NCI-H2107 treated with DMSO at 0.1 percent for 48 hours (cell line): Measurements from ENCODE around the gene OSTF1.

Source experiments
- DNase-seq: peaks from one replicate; lab custom pipeline; 2025; ENCODE audit not compliant: unreplicated experiment; lab: John Stamatoyannopoulos, UW

The OSTF1 gene

GRCh38 chr9:75117564-75117963, 29.2 kb downstream of the OSTF1 start:
- no peak for DNase-seq

DNA sequence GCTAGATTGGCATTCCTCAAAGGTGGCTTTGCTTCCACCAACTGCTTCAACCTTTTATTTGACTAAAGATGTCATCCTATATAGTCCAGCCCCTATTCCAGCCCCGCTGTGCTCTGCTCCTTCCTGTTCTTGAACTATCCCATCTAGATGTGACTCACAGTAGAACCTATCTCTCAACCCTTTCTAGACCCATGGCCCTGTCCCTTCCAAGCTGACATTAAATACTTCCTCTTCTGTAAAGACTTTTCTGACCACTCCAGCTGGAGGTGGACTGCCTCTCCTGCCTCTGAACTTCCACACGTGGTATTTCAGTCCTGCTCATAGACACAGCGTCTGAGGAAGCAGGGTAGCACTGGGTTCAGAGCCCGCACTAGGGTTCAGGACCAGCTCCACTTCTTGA, 32.4 kb downstream of the OSTF1 start:
- DNase-seq = no peak

GRCh38 chr9:75121914-75122558, 33.7 kb downstream of the OSTF1 start:
- DNase-seq = no peak

DNA sequence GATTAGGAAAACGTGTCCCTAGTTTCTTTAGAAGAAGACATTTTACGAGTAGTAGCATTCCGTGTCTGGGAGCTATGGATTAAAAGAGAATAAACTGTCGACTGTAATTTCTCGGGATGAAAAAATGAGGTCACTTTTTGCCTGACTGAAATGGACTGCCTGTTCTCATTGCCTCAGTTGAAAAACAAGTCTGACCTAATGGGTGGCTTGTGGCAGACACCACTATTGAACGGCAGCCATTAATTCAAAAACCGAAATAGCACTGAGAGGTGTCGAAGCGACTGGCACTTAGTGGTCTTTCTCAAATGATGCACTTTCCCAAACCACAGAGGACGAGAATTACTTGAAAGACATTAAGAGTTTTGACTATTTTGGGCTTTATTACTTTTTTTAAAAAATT, 35.4 kb downstream of the OSTF1 start:
- DNase-seq = no peak

- DNase-seq = no peak
These were observed 40.2 kb downstream of the OSTF1 start for GRCh38 chr9:75128535-75128934.

GRCh38 chr9:75130172-75130571, 41.9 kb downstream of the OSTF1 start:
- no peak for DNase-seq

- DNase-seq = no peak
These were observed 42.4 kb downstream of the OSTF1 start for GRCh38 chr9:75130621-75131230.

DNA sequence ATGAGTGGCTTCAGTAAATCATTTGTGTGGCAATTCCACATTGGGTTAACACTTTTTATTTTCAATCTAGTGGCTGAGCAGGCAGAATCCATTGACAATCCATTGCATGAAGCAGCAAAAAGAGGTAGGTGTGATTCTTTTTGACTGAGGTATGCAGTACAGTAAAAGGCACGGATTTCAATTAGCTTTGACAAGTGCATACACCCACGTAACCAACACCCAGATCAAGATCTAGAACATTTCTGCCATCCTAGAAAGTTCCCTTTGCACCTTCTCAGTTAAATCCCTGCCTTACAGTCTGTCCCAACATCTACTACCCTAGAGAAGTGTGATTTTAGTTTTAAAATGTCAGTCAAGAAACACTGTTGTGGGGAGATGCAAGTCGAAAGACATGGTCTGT, 43.4 kb downstream of the OSTF1 start:
- no peak for DNase-seq

DNA sequence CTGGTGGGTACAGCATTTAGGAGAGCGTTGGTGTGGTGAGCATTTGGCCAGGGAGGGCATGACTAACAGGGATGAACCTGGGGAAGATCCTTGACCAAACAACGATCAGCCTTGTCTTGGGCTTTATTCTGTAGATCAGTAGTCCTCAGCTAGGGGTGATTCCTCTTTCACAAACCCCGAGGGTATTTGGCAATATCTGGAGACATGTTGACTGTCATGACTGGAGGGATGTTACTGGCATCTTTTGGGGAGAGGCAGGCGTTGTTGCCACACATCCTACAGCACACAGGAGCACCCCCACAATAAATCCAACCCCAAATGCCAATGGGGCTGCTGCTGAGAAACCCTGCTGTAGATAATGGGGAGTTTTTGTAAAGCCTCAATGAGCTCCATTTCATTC, 43.9 kb downstream of the OSTF1 start:
- no peak for DNase-seq

DNA sequence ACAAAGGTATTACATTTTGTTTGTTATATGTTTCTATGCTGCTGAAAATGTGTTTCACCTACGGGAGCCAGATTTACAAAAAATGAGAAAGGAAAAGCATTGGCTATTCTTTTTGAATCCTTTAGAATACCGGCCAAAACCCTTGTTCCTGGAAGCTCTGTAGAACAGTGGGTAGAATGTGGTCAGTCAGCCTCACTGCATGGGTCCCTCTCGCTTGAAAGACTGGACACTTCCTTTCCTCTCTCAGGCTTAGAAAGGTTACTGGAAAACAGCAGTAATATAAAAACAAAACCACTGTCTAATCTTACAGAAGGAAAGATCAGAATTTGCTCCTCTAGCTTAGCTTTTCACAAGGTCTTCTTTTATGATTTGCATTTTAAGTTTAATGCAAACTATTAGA, 45.1 kb downstream of the OSTF1 start:
- DNase-seq = no peak

DNA sequence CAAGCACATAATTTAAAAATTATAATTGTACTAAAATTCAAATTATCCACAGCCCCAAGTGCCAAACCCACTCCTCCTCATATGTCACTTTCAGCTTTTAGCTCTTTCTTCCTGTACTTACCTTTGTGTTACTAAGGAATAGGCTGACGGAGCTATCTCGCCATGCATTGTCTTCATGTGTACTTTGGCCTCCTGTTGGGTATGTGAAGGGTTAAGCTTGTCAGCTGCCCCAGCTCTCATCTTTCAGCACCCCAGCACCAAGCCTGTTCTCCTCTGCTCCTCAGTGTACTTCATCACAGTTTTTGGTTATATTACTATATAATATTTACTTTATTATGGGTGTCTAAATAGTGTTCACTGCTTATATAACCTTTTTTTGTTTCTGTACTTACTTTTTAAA, 46.2 kb downstream of the OSTF1 start:
- no peak for DNase-seq

DNA sequence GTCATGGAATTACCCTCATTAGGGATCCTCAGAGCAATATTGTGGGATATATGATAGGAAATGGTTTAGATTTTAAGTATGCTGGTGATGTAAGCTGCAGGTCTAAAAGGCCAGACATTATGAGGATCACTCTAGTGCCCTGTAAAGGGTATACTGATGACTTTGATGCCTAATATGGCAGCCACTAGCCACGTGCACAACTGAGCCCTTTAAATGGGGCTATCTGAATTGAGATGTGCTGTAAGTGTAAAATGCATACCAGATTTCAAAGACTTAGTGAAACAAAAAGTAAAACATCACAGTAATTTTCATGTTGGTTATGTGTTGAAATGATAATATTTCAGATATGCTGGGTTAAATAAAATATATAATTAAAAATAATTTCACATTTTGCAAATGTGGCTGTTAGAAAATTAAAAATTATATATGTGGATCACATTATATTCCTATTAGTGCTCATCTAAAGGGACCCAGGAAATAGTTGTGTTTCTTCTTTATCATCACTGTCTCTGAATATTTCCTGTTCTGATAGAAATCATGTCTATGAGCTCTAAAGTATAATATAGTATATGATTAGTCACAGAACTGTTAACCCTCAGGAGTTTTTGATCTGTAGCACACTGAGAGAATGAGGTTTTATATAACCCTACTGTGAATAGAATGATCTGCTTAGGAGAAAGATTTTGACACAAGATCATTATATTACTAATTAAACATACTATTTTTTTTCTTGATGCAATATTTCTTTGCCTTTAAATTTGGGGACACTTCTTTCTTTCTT, 50.1 kb downstream of the OSTF1 start:
- DNase-seq = no peak

DNA sequence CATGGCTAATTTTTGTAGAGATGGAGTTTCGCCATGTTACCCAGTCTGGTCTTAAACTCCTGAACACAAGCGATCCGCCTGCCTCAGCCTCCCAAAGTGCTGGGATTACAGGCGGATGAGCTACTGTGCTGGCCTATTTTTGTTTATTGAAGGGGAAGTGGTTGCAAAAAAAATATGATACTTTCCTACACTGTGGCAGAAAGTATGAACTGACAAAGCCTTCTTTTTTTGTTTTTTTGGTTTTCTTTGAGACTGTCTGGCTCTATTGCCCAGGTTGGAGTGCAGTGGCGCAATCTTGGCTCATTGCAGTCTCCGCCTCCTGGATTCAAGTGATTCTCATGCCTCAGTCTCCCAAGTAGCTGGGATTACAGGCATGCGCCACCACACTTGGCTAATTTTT, 50.9 kb downstream of the OSTF1 start:
- DNase-seq = no peak

- DNase-seq = no peak
These were observed 51.9 kb downstream of the OSTF1 start for GRCh38 chr9:75140261-75140660.

DNA sequence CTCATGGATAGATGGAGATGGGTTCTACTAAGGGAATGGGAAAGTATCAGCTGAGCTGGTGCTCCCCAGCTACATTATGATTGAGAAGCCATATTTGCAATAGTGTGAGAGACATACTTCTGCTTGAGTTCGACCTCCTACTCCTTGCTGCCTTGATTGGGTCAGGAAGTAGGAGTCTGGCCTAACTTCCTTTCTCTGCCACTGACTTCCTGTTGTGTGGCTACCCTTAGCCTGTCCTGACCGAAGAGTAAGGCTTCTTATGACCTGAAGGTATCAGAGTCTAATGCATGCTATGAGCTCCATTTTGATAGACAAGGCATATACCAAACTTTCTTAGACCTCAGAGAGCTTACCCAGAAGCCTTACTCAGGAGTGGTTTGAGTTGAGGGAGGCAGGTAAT, 53.9 kb downstream of the OSTF1 start:
- no peak for DNase-seq

DNA sequence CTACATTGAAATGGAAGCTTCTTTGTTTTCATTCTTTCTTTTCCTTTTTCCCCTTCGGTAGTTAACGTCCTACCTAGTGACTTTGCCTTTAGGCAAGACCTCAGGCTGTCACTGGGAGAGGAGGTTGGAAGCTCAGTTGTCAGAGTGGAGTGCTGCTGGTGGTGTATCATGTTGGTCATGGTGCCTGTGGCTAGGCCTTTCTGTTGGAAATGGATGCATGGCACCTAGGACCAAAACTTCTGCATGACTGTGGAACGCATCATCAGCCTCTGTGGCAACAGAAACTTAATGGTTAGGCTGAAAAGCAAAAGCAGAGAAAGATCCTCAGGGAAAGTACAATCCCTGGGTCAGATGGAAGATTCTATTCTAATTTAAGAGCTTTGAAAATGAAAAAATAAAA, 57.9 kb downstream of the OSTF1 start:
- no peak for DNase-seq

GRCh38 chr9:75147638-75148037, 59.3 kb downstream of the OSTF1 start:
- DNase-seq = no peak

DNA sequence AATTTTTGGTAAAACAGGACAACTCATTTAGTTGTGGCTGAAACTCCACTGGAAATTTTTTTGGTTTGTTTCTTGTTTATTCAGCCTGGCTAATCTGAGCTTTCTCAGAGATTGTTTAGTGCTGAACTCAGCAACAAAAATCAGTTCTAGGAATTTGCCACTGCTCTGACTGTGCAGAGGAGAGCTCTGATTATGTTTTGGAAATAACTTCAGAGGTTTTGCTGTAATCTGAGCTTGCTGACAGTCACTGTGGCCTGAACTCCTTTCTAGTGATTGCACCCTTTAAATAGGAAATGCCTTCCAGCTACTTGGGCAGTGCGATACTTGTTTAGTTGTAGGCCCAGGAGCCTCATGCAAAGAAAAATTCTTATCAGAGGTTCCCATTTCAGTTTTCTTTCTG, 60.2 kb downstream of the OSTF1 start:
- no peak for DNase-seq

- no peak for DNase-seq
These were observed 61.5 kb downstream of the OSTF1 start for GRCh38 chr9:75149841-75150241.

DNA sequence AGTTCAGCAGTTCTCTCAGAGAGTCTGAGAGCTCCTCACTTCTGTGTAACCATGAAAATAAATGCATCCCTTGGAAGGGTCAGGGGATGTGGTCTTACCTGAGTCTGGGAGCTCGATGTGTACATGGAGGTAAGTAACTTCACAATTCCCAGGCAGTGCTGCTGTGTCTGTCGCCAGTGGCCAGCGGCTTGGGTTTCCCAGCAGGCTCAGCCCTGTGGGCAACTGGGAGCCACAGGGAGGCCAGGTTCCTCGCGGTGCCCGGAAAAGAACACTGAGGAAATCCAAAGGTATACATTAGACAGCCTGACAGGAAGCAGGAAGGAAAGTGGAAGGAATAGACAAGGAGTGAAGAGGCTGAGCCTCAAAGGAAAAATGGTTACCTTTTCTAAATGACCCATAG, 62.2 kb downstream of the OSTF1 start:
- DNase-seq = no peak

DNA sequence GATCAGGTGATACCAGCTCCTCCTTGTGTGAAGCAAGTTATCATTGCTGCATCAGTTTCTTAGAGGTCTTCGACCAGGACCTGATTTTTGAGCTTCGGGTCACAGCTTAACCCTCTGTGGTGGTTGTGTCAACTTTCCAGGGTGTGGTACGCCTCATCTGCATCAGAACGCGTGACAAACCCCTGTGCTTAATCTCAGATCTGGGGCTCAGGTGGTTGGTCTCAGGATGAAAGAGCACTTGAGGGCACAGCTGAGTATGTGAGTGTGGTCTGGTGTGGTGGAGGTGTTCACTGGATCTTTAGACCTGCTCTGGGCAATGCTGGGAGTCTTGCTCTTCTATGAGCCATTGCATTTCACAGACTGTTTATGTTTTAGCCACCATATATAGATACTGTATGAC, 64.1 kb downstream of the OSTF1 start:
- DNase-seq = no peak

DNA sequence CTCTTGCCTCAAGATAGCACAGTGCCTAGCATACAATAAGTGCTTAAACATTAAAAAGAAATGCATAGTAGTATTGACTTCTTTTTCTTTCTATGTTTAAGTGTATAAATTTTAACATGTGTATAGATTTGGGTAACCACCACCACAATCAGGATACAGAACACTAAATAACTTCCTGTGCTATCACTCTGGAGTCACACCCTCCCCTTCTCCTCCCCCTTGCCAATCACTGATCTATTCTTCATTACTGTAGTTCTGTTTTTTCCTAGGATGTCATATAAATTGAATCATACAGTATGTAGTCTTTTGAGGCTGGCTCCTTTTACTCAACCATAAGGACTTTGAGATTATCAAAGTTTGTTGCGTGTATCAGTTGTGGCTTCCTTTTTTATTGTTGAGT, 68.5 kb downstream of the OSTF1 start:
- DNase-seq = no peak
